GM21717 (cell line): ENCODE results near the gene FNDC3B.
A peak's percentile ranks its signal among the peaks of the same experiment; 100 is the strongest.

Source experiments
- ATAC-seq: cut with Tn5 transposase; IDR thresholded peaks from one replicate; pipeline ENCODE4 v1.9.1; 2021; ENCODE audit warnings: mild to moderate bottlenecking, moderate library complexity; ENCODE audit not compliant: unreplicated experiment

FNDC3B gene

GRCh38 chr3:172204716-172205115, 165.3 kb downstream of the FNDC3B start:
- ATAC-seq, result no peak

- no peak for ATAC-seq
Measured at GRCh38 chr3:172208586-172209332, 169.4 kb downstream of the FNDC3B start.

GRCh38 chr3:172209333-172210321, 170.2 kb downstream of the FNDC3B start:
- no peak for ATAC-seq

- no peak for ATAC-seq
Measured at GRCh38 chr3:172210355-172210754, 171.0 kb downstream of the FNDC3B start.

GRCh38 chr3:172211123-172211522, 171.7 kb downstream of the FNDC3B start:
- no peak for ATAC-seq

GRCh38 chr3:172213200-172213599, 173.8 kb downstream of the FNDC3B start:
- no peak for ATAC-seq

- no peak for ATAC-seq
Measured at GRCh38 chr3:172213904-172214303, 174.5 kb downstream of the FNDC3B start.

- ATAC-seq, result no peak
Measured at GRCh38 chr3:172216267-172216666, 176.9 kb downstream of the FNDC3B start.

GRCh38 chr3:172216911-172217310, 177.5 kb downstream of the FNDC3B start:
- no peak for ATAC-seq

- ATAC-seq, result no peak
Measured at GRCh38 chr3:172217877-172218276, 178.5 kb downstream of the FNDC3B start.

GRCh38 chr3:172218350-172219323, 179.3 kb downstream of the FNDC3B start:
- ATAC-seq, result peak; percentile 48

- ATAC-seq, result no peak
Measured at GRCh38 chr3:172219750-172220149, 180.4 kb downstream of the FNDC3B start.

- ATAC-seq, result no peak
Measured at GRCh38 chr3:172221547-172221946, 182.2 kb downstream of the FNDC3B start.

GRCh38 chr3:172222478-172223071, 183.2 kb downstream of the FNDC3B start:
- no peak for ATAC-seq

GRCh38 chr3:172223870-172224269, 184.5 kb downstream of the FNDC3B start:
- ATAC-seq, result no peak

- ATAC-seq, result no peak
Measured at GRCh38 chr3:172224560-172225214, 185.3 kb downstream of the FNDC3B start.

GRCh38 chr3:172225215-172225707, 185.9 kb downstream of the FNDC3B start:
- no peak for ATAC-seq

GRCh38 chr3:172226831-172227230, 187.5 kb downstream of the FNDC3B start:
- no peak for ATAC-seq

- ATAC-seq, result no peak
Measured at GRCh38 chr3:172227340-172228035, 188.1 kb downstream of the FNDC3B start.
